Measurements from ENCODE around the gene DYDC2.
A peak's percentile ranks its signal among the peaks of the same experiment; 100 is the strongest.

DYDC2 gene, protein sequence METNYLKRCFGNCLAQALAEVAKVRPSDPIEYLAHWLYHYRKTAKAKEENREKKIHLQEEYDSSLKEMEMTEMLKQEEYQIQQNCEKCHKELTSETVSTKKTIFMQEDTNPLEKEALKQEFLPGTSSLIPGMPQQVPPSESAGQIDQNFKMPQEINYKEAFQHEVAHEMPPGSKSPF

DNA sequence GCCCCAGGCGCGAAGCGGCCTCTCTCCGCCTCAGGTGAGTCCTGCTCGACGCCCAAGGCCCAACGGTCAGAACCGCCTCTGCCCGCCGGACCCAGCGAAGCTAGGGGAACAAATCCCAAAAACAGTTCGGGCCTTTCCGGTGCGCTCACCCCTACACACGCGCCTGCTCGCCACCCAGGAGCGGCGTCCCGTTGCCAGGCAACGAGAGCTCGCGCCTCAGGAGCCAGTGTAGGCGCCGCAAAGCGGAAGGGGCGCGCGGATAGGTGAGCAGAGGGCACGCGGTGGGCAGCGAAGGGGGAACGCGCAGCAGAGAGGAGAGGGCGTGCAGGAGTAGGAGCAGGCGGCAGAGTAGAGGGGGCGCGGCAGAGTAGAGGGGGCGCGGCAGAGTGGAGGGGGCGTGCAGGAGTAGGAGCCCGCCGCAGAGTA, at the start of gene DYDC2, which contains the start of gene DYDC1:
DYDC2 (plus strand) TSS at position 219 of the 426 bp plus-strand sequence. CDS start 5,663 bp downstream, outside the sequence.
DYDC1 (minus strand) TSS at position 193 of the 426 bp plus-strand sequence. CDS start 4,154 bp downstream, outside the sequence.
- TF ChIP-seq, protein P1, sequence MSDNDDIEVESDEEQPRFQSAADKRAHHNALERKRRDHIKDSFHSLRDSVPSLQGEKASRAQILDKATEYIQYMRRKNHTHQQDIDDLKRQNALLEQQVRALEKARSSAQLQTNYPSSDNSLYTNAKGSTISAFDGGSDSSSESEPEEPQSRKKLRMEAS (IDR thresholded peaks at IDR 0.05): peak; percentile 87
- TF ChIP-seq TCF12 (IDR thresholded peaks at IDR 0.05; ENCODE audit: low read depth): no peak
- TF ChIP-seq, protein P2, sequence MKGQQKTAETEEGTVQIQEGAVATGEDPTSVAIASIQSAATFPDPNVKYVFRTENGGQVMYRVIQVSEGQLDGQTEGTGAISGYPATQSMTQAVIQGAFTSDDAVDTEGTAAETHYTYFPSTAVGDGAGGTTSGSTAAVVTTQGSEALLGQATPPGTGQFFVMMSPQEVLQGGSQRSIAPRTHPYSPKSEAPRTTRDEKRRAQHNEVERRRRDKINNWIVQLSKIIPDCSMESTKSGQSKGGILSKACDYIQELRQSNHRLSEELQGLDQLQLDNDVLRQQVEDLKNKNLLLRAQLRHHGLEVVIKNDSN (IDR thresholded peaks at IDR 0.05): peak; percentile 49; the same call in 1 of the 2 replicates

DNA sequence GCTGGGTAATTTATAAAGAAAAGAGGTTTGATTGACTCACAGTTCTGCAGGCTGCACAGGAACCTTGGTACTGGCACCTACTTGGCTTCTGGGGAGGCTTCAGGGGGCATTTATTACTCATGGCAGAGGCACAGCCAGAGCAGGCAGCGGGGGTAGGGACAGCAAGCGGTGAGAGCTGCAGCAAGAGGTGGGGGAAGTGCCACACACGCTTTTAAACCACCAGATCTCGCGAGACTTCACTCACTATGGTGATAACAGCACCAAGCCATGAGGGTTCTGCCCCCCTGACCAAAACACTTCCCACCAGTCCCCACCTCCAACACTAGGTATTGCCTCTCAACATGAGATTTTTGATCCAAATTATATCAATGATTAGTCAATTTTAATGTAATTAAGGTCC, 43.1 kb upstream of the DYDC2 start:
- TF ChIP-seq TEAD4 (IDR thresholded peaks at IDR 0.05) (no peak), TCF12 (IDR thresholded peaks at IDR 0.05; ENCODE audit: low read depth) (no peak), NFIC (IDR thresholded peaks at IDR 0.05) (no peak), RAD21 (IDR thresholded peaks at IDR 0.05; ENCODE audit: low read depth) (no peak), CREB1 (IDR thresholded peaks at IDR 0.05; ENCODE audit: low read depth) (no peak), TAF1 (IDR thresholded peaks at IDR 0.05; ENCODE audit: low read depth) (no peak), YY1 (IDR thresholded peaks at IDR 0.05; ENCODE audit: low read depth) (no peak), EP300 (IDR thresholded peaks at IDR 0.05; ENCODE audit: borderline replicate concordance) (no peak), FOXM1 (IDR thresholded peaks at IDR 0.05; ENCODE audit: borderline replicate concordance, low read depth) (no peak), EGR1 (IDR thresholded peaks at IDR 0.05) (no peak), ZBTB7A (IDR thresholded peaks at IDR 0.05; ENCODE audit: low read depth) (no peak)
- TF ChIP-seq, protein P1 (IDR thresholded peaks at IDR 0.05): no peak
- TF ChIP-seq, protein P2 (IDR thresholded peaks at IDR 0.05): no peak

DNA sequence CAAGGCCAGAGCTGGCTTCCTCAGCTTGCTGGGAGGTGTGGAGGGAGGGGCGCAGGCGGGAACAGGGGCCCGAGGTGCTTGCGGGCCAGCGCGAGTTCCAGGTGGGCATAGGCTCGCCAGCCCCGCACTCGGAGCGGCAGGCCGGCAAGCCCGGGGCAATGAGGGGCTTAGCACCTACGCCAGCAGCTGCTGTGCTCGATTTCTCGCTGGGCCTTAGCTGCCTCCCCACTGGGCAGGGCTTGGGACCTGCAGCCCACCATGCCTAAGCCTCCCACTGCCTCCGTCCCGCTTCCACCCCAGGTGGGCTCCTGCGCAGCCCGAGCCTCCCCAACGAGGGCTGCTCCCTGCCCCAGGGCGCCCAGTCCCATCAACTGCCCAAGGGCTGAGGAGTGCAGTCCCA, 41.2 kb upstream of the DYDC2 start:
- TF ChIP-seq, protein P1 (IDR thresholded peaks at IDR 0.05): no peak
- TF ChIP-seq CEBPB (IDR thresholded peaks at IDR 0.05): no peak
- TF ChIP-seq EP300 (IDR thresholded peaks at IDR 0.05; ENCODE audit: borderline replicate concordance): no peak
- TF ChIP-seq EGR1 (IDR thresholded peaks at IDR 0.05): no peak
- no peak for TF ChIP-seq TEAD4 (IDR thresholded peaks at IDR 0.05)
- TF ChIP-seq TAF1 (IDR thresholded peaks at IDR 0.05; ENCODE audit: low read depth): no peak
- no peak for TF ChIP-seq CREB1 (IDR thresholded peaks at IDR 0.05; ENCODE audit: low read depth)
- TF ChIP-seq, protein P2 (IDR thresholded peaks at IDR 0.05): no peak
- no peak for TF ChIP-seq ZBTB7A (IDR thresholded peaks at IDR 0.05; ENCODE audit: low read depth)
- TF ChIP-seq, protein P3, sequence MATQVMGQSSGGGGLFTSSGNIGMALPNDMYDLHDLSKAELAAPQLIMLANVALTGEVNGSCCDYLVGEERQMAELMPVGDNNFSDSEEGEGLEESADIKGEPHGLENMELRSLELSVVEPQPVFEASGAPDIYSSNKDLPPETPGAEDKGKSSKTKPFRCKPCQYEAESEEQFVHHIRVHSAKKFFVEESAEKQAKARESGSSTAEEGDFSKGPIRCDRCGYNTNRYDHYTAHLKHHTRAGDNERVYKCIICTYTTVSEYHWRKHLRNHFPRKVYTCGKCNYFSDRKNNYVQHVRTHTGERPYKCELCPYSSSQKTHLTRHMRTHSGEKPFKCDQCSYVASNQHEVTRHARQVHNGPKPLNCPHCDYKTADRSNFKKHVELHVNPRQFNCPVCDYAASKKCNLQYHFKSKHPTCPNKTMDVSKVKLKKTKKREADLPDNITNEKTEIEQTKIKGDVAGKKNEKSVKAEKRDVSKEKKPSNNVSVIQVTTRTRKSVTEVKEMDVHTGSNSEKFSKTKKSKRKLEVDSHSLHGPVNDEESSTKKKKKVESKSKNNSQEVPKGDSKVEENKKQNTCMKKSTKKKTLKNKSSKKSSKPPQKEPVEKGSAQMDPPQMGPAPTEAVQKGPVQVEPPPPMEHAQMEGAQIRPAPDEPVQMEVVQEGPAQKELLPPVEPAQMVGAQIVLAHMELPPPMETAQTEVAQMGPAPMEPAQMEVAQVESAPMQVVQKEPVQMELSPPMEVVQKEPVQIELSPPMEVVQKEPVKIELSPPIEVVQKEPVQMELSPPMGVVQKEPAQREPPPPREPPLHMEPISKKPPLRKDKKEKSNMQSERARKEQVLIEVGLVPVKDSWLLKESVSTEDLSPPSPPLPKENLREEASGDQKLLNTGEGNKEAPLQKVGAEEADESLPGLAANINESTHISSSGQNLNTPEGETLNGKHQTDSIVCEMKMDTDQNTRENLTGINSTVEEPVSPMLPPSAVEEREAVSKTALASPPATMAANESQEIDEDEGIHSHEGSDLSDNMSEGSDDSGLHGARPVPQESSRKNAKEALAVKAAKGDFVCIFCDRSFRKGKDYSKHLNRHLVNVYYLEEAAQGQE (IDR thresholded peaks at IDR 0.05; ENCODE audit: low read depth): no peak
- TF ChIP-seq TCF12 (IDR thresholded peaks at IDR 0.05; ENCODE audit: low read depth): no peak
- TF ChIP-seq RAD21 (IDR thresholded peaks at IDR 0.05; ENCODE audit: low read depth): no peak
- TF ChIP-seq NFIC (IDR thresholded peaks at IDR 0.05): no peak
- TF ChIP-seq YY1 (IDR thresholded peaks at IDR 0.05; ENCODE audit: low read depth): no peak
- no peak for TF ChIP-seq FOXM1 (IDR thresholded peaks at IDR 0.05; ENCODE audit: borderline replicate concordance, low read depth)

DNA sequence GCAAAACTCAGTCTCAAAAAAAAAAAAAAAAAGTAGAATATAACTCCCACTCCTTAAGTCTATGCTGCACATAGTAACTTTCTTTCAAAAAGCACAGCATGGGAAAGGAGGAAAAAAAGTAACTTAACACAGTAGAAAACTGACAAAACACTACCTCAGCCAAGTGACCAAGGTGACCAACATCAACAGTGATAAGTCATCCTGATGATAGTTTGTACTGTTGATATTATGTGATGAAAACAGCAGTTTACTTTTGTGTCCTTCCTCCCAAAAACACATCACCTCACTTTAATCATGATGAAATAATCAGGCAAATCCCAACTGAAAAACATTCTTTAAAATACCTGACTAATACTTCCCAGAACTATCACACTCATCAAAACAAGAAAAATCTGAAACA, 37.8 kb upstream of the DYDC2 start:
- TF ChIP-seq TAF1 (IDR thresholded peaks at IDR 0.05; ENCODE audit: low read depth): no peak
- TF ChIP-seq EP300 (IDR thresholded peaks at IDR 0.05; ENCODE audit: borderline replicate concordance): no peak
- no peak for TF ChIP-seq FOXM1 (IDR thresholded peaks at IDR 0.05; ENCODE audit: borderline replicate concordance, low read depth)
- TF ChIP-seq YY1 (IDR thresholded peaks at IDR 0.05; ENCODE audit: low read depth): no peak
- TF ChIP-seq TCF12 (IDR thresholded peaks at IDR 0.05; ENCODE audit: low read depth): no peak
- TF ChIP-seq, protein P3 (IDR thresholded peaks at IDR 0.05; ENCODE audit: low read depth): no peak
- no peak for TF ChIP-seq NFIC (IDR thresholded peaks at IDR 0.05)
- TF ChIP-seq, protein P2 (IDR thresholded peaks at IDR 0.05): no peak
- no peak for TF ChIP-seq RAD21 (IDR thresholded peaks at IDR 0.05; ENCODE audit: low read depth)
- no peak for TF ChIP-seq CREB1 (IDR thresholded peaks at IDR 0.05; ENCODE audit: low read depth)
- TF ChIP-seq EGR1 (IDR thresholded peaks at IDR 0.05): no peak
- no peak for TF ChIP-seq TEAD4 (IDR thresholded peaks at IDR 0.05)
- TF ChIP-seq, protein P1 (IDR thresholded peaks at IDR 0.05): no peak
- no peak for TF ChIP-seq ZBTB7A (IDR thresholded peaks at IDR 0.05; ENCODE audit: low read depth)
- no peak for TF ChIP-seq CEBPB (IDR thresholded peaks at IDR 0.05)

Measured in Ishikawa (cell line).